ENCODE results near the gene NNMT.

DNA sequence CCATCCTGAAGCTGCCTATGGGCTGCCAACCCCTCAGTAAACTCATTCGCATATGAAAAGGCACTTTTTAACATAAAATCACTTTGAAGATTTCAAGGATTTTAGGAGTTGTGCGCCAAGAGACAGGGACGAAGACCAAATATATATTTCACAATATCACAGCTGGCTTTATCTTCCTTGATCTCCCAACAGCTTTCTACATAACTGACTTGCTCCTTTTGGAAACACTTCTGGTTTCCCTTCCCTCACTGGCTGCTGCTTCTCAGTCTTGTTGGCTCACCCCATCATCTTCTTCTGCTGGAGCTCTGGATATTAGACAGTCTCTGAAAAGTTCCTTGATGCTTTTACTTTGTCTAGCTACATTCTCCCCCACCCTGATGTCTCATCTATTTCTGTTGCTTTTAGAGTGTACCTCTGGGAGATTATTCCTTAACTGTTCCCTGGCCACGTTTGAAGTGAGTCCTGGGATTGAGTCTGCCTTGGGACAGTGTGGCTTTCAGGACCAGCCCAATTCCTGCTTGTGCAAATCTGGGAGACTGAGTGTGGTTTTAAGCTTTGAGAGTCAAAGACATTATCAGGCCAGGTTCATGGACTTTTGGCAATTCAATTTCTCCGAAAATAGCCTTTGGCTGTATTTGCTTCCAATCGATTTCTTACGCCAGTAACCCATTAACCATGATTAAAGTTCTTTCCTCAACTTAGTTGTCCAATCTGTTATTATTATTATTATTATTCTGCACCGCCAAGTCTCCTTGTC lies 30.9 kb upstream of the NNMT start:
- TF ChIP-seq, protein P1, sequence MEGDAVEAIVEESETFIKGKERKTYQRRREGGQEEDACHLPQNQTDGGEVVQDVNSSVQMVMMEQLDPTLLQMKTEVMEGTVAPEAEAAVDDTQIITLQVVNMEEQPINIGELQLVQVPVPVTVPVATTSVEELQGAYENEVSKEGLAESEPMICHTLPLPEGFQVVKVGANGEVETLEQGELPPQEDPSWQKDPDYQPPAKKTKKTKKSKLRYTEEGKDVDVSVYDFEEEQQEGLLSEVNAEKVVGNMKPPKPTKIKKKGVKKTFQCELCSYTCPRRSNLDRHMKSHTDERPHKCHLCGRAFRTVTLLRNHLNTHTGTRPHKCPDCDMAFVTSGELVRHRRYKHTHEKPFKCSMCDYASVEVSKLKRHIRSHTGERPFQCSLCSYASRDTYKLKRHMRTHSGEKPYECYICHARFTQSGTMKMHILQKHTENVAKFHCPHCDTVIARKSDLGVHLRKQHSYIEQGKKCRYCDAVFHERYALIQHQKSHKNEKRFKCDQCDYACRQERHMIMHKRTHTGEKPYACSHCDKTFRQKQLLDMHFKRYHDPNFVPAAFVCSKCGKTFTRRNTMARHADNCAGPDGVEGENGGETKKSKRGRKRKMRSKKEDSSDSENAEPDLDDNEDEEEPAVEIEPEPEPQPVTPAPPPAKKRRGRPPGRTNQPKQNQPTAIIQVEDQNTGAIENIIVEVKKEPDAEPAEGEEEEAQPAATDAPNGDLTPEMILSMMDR (IDR thresholded peaks at IDR 0.05), result no peak
- no peak for TF ChIP-seq EZH2 (IDR thresholded peaks at IDR 0.05; ENCODE audit: borderline replicate concordance, insufficient read depth, low read depth, low read length, poor library complexity, severe bottlenecking)

All from B cell (primary cell).